HG02759 (cell line): Measurements from ENCODE around the gene NRG3.
"Not testable (repeated sequence)": the region's sequence is repeated elsewhere in the genome, so short reads cannot be mapped to it uniquely, and the experiment has no call there.

Experiments
- ATAC-seq: cut with Tn5 transposase; IDR thresholded peaks from one replicate; pipeline ENCODE4 v1.9.1; 2021; ENCODE audit warnings: mild to moderate bottlenecking, moderate library complexity; ENCODE audit not compliant: unreplicated experiment

Gene NRG3

GRCh38 chr10:82942286-82943099, 1067.5 kb downstream of the NRG3 start:
- ATAC-seq = no peak

GRCh38 chr10:82943142-82943541, 1068.1 kb downstream of the NRG3 start:
- no peak for ATAC-seq

GRCh38 chr10:82949816-82950575, 1075.0 kb downstream of the NRG3 start:
- no peak for ATAC-seq

GRCh38 chr10:82953331-82953730, 1078.3 kb downstream of the NRG3 start:
- no peak for ATAC-seq

- no peak for ATAC-seq
Observed at GRCh38 chr10:82953909-82954308, 1078.9 kb downstream of the NRG3 start.

- ATAC-seq = not testable (repeated sequence)
Observed at GRCh38 chr10:82960421-82961060, 1085.5 kb downstream of the NRG3 start.

- no peak for ATAC-seq
Observed at GRCh38 chr10:82961864-82962263, 1086.9 kb downstream of the NRG3 start.

GRCh38 chr10:82966130-82966529, 1091.1 kb downstream of the NRG3 start:
- no peak for ATAC-seq

- ATAC-seq = no peak
Observed at GRCh38 chr10:82968533-82968932, 1093.5 kb downstream of the NRG3 start.

- ATAC-seq = no peak
Observed at GRCh38 chr10:82969405-82969804, 1094.4 kb downstream of the NRG3 start.

- no peak for ATAC-seq
Observed at GRCh38 chr10:82980321-82980720, 1105.3 kb downstream of the NRG3 start.

GRCh38 chr10:82981137-82981723, 1106.2 kb downstream of the NRG3 start:
- ATAC-seq = no peak

- no peak for ATAC-seq
Observed at GRCh38 chr10:82982110-82982608, 1107.2 kb downstream of the NRG3 start.

GRCh38 chr10:82986216-82986615, 1111.2 kb downstream of the NRG3 start:
- no peak for ATAC-seq

GRCh38 chr10:83006479-83006878, 1131.5 kb downstream of the NRG3 start:
- ATAC-seq = not testable (repeated sequence)

- no peak for ATAC-seq
Observed at GRCh38 chr10:83007510-83007909, 1132.5 kb downstream of the NRG3 start.

GRCh38 chr10:83012866-83013265, 1137.9 kb downstream of the NRG3 start:
- ATAC-seq = no peak

- ATAC-seq = no peak
Observed at GRCh38 chr10:83017076-83017867, 1142.3 kb downstream of the NRG3 start.

- ATAC-seq = no peak
Observed at GRCh38 chr10:83023662-83024061, 1148.7 kb downstream of the NRG3 start.
